Type B pancreatic cell (in vitro differentiated cells): ENCODE data around the gene LMCD1. TPM values are rescaled to one million over a fixed set of nuclear protein-coding genes. Genes with fewer than 3 reads are reported as not detected.

Experiments used
- DNase-seq: peaks from one replicate; pipeline ENCODE4 v3.0.0; 2021; ENCODE audit warnings: mixed read lengths; ENCODE audit not compliant: unreplicated experiment; ENCODE audit errors: extremely low spot score
- H3K27ac Mint-ChIP-seq: 2 replicates; pipeline ENCODE4 v1.8.0; 2021; ENCODE audit warnings: mild to moderate bottlenecking, mixed read lengths
- H3K27me3 Mint-ChIP-seq: 2 replicates; pipeline ENCODE4 v1.8.0; 2021; ENCODE audit warnings: mixed read lengths
- H3K36me3 Mint-ChIP-seq: 2 replicates; pipeline ENCODE4 v1.8.0; 2021; ENCODE audit warnings: mixed read lengths
- H3K4me1 Mint-ChIP-seq: one replicate; pipeline ENCODE4 v1.8.0; 2021; ENCODE audit warnings: mixed read lengths; ENCODE audit not compliant: unreplicated experiment
- H3K4me3 Mint-ChIP-seq: 2 replicates; pipeline ENCODE4 v1.8.0; 2021; ENCODE audit warnings: mild to moderate bottlenecking, mixed read lengths
- H3K9me3 Mint-ChIP-seq: 2 replicates; pipeline ENCODE4 v1.8.0; 2021; ENCODE audit warnings: mixed read lengths
- total RNA-seq: library from RNA; stranded (reverse); gene quantifications from 2 replicates; pipeline ENCODE4 v1.2.1, GENCODE V29; 2021; ENCODE audit warnings: low replicate concordance
- TF ChIP-seq, protein P1 (sequence below): fragments of 200-600 bp; sonication (generic); conservative IDR thresholded peaks from 2 replicates; pipeline ENCODE4 v1.5.0; 2021; ENCODE audit warnings: antibody characterized with exemption, mild to moderate bottlenecking

LMCD1 gene
- total RNA-seq, 1 donor from 2014 or later, result 33.1 TPM

DNA sequence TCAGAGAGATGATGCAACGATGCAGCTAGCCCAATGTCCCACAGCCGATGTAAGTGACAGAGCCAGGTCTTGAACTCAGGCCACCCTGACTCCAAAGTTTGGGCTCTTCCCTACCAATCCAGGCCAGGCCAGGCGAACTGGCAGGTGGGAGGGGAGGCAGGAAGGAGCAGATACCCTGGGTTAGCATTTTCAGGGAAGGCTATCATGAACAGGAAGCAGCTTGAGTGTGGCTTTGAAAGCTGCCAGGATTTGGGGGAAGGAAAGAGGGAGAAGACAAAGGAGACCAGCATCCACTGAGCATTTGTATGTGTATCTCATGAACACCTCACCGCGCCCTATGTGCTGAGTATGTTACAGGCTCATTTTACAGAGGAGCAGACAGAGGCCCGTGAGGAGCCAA, 38.8 kb downstream of the LMCD1 start:
- DNase-seq, result no peak
- Mint-ChIP-seq H3K4me1 (peaks cover 33% of the 10 kb centered on the region), H3K27ac (no peak overlapping the region), H3K4me3 (no peak overlapping the region), H3K9me3 (no peaks in the 10 kb centered on the region), H3K27me3 (peaks cover 3% of the 10 kb centered on the region), H3K36me3 (peaks cover 16% of the 10 kb centered on the region)
- TF ChIP-seq, protein P1, sequence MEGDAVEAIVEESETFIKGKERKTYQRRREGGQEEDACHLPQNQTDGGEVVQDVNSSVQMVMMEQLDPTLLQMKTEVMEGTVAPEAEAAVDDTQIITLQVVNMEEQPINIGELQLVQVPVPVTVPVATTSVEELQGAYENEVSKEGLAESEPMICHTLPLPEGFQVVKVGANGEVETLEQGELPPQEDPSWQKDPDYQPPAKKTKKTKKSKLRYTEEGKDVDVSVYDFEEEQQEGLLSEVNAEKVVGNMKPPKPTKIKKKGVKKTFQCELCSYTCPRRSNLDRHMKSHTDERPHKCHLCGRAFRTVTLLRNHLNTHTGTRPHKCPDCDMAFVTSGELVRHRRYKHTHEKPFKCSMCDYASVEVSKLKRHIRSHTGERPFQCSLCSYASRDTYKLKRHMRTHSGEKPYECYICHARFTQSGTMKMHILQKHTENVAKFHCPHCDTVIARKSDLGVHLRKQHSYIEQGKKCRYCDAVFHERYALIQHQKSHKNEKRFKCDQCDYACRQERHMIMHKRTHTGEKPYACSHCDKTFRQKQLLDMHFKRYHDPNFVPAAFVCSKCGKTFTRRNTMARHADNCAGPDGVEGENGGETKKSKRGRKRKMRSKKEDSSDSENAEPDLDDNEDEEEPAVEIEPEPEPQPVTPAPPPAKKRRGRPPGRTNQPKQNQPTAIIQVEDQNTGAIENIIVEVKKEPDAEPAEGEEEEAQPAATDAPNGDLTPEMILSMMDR, result no peak

DNA sequence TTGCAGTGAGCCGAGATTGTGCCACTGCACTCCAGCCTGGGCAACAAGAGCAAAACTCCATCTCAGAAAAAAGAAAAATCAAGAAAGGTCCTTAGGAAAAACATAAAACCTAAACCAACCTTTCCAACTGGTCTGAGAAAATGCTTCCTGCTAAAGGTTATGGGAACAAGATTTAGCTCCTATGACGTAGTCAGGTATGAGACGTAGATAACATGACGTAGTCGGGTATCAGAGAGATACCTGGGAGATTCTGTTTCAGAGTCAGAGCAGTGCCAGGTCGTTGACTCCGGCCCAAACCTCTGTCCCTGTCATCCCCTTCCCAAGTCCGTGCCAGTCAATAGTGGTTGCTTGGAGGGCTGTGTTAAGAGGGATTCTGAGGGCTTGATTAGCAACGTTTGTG, 39.9 kb downstream of the LMCD1 start:
- peaks cover 19% of the 10 kb centered on the region for H3K36me3 Mint-ChIP-seq
- H3K27ac Mint-ChIP-seq, result no peak overlapping the region
- H3K4me3 Mint-ChIP-seq, result no peak overlapping the region
- no peak for DNase-seq
- H3K4me1 Mint-ChIP-seq, result peaks cover 22% of the 10 kb centered on the region
- H3K9me3 Mint-ChIP-seq, result no peaks in the 10 kb centered on the region
- H3K27me3 Mint-ChIP-seq, result peaks cover 3% of the 10 kb centered on the region
- TF ChIP-seq, protein P1, result no peak

DNA sequence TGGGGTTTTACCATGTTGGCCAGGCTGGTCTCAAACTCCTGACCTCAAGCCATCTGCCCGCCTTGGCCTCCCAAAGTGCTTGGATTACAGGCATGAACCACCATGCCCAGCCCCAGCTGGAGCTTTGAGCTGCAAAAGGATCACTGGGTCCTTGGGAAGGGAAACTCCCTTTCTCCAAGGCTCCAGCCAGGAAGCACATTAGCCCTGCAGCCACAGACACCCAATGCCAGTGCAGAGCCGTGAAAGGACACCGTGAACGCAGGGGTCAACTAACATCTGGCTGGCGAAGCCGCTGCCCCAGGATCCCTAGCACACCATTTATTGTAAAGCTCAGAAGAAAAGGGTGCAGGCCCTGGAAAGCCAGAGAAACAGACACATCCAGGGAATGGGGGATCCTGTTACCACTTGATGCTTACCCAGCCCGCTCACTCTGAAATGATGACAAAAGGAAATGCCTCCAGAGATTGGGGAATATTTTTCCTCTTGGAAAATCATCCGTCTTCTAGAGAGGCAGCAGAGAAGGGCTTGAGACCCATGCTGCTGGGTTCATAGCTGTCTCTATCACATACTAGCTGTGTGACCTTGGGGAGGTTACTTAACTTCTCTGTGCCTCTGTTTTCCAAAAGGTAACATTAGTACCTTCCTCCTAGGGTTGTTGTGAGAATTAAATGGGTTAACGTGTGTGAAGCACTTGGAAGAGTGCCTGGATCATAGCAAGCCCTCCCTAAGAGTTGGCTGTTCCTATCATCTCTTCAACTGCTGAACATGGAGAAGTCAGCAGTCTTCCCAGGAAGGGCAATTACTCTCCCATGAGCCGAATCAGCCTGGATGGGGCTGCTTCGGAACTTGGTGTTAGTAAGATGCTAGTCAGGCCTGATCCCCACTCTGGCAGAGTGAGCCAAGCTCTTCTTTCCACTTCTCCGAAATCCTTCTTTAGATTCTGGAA, 40.8 kb downstream of the LMCD1 start:
- no peak overlapping the region for H3K27ac Mint-ChIP-seq
- no peaks in the 10 kb centered on the region for H3K9me3 Mint-ChIP-seq
- H3K36me3 Mint-ChIP-seq, result peaks cover 21% of the 10 kb centered on the region
- H3K4me1 Mint-ChIP-seq, result peaks cover 19% of the 10 kb centered on the region
- TF ChIP-seq, protein P1, result no peak
- H3K27me3 Mint-ChIP-seq, result peaks cover 3% of the 10 kb centered on the region
- no peak overlapping the region for H3K4me3 Mint-ChIP-seq
- DNase-seq, result no peak

DNA sequence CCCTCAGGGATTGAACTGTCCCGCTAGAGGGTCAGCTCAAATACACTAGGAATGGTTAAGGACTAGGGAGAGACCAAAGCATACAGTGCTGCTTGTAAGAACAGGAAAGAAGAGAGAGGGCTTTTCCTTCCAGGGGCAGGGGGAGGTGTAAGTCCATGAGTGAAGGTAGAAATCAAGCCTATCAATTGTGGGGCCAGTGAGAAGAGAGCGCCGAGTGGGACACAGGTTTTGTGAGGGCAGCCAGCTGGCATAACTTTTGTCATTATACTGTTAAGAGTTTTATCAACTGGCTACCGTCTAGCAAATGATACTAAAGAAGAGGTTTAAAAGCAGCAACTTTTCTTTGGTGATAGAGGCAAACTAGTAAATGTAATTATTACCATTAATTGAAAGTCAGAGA, 45.0 kb downstream of the LMCD1 start:
- H3K27me3 Mint-ChIP-seq, result peaks cover 3% of the 10 kb centered on the region
- DNase-seq, result no peak
- H3K36me3 Mint-ChIP-seq, result peaks cover 18% of the 10 kb centered on the region
- TF ChIP-seq, protein P1, result no peak
- H3K9me3 Mint-ChIP-seq, result no peaks in the 10 kb centered on the region
- no peak overlapping the region for H3K4me3 Mint-ChIP-seq
- peaks cover 10% of the 10 kb centered on the region for H3K4me1 Mint-ChIP-seq
- H3K27ac Mint-ChIP-seq, result no peak overlapping the region

DNA sequence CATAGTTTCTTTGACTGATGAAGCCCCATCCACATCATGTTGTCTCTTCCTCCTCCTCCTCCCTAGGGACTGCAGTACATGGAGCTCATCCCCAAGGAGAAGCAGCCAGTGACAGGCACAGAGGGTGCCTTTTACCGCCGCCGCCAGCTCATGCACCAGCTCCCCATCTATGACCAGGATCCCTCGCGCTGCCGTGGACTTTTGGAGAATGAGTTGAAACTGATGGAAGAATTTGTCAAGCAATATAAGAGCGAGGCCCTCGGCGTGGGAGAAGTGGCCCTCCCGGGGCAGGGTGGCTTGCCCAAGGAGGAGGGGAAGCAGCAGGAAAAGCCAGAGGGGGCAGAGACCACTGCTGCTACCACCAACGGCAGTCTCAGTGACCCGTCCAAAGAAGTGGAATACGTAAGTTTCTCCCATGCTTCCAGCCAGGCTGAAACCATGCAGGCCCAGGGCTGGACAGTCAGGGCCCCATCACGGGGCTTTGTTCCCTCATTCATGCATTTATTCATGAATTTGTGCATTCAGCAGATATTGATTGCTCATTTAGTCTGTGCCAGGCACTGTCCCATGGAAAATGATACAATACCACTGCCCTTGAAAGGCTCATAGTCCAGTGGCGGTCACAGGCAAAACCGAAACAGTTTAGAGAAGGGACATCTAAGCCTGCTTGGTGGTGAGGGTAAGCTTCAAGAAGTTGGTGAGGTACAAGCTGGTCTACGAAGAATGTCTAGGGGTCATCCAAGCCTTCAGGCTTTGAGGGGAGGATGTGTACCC, 47.1 kb downstream of the LMCD1 start:
- Mint-ChIP-seq H3K27ac (no peak overlapping the region), H3K36me3 (peaks cover 15% of the 10 kb centered on the region), H3K9me3 (no peaks in the 10 kb centered on the region), H3K27me3 (peaks cover 3% of the 10 kb centered on the region), H3K4me1 (peaks cover 4% of the 10 kb centered on the region), H3K4me3 (no peak overlapping the region)
- TF ChIP-seq, protein P1, result no peak
- DNase-seq, result no peak
